Measurements from ENCODE around the gene CNTNAP4. TPM values are rescaled to one million over a fixed set of nuclear protein-coding genes. Genes with fewer than 3 reads are reported as not detected.
A peak's percentile ranks its signal among the peaks of the same experiment; 100 is the strongest.

Gene CNTNAP4
- total RNA-seq, 1 experiment from 2014 or later = not detected

- TF ChIP-seq, protein P1, sequence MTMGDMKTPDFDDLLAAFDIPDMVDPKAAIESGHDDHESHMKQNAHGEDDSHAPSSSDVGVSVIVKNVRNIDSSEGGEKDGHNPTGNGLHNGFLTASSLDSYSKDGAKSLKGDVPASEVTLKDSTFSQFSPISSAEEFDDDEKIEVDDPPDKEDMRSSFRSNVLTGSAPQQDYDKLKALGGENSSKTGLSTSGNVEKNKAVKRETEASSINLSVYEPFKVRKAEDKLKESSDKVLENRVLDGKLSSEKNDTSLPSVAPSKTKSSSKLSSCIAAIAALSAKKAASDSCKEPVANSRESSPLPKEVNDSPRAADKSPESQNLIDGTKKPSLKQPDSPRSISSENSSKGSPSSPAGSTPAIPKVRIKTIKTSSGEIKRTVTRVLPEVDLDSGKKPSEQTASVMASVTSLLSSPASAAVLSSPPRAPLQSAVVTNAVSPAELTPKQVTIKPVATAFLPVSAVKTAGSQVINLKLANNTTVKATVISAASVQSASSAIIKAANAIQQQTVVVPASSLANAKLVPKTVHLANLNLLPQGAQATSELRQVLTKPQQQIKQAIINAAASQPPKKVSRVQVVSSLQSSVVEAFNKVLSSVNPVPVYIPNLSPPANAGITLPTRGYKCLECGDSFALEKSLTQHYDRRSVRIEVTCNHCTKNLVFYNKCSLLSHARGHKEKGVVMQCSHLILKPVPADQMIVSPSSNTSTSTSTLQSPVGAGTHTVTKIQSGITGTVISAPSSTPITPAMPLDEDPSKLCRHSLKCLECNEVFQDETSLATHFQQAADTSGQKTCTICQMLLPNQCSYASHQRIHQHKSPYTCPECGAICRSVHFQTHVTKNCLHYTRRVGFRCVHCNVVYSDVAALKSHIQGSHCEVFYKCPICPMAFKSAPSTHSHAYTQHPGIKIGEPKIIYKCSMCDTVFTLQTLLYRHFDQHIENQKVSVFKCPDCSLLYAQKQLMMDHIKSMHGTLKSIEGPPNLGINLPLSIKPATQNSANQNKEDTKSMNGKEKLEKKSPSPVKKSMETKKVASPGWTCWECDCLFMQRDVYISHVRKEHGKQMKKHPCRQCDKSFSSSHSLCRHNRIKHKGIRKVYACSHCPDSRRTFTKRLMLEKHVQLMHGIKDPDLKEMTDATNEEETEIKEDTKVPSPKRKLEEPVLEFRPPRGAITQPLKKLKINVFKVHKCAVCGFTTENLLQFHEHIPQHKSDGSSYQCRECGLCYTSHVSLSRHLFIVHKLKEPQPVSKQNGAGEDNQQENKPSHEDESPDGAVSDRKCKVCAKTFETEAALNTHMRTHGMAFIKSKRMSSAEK (CRISPR knock-in tag; IDR thresholded peaks at IDR 0.05; ENCODE audit: borderline replicate concordance) = no peak
- TF ChIP-seq ZNF671 (CRISPR knock-in tag; IDR thresholded peaks at IDR 0.05) (no peak), SMAD3 (CRISPR knock-in tag; IDR thresholded peaks at IDR 0.05; ENCODE audit: borderline replicate concordance) (no peak), PRRX2 (CRISPR knock-in tag; IDR thresholded peaks at IDR 0.05) (no peak), ETV6 (CRISPR knock-in tag; IDR thresholded peaks at IDR 0.05) (no peak), FOXP1 (CRISPR knock-in tag; IDR thresholded peaks at IDR 0.05; ENCODE audit: borderline replicate concordance) (no peak), USF1 (CRISPR knock-in tag; IDR thresholded peaks at IDR 0.05) (no peak), EMX1 (CRISPR knock-in tag; IDR thresholded peaks at IDR 0.05) (no peak), GRHL2 (CRISPR knock-in tag; IDR thresholded peaks at IDR 0.05; ENCODE audit: insufficient replicate concordance, severe bottlenecking) (no peak), E2F4 (CRISPR knock-in tag; IDR thresholded peaks at IDR 0.05; ENCODE audit: borderline replicate concordance, low read depth) (no peak)
- TF ChIP-seq, protein P2, sequence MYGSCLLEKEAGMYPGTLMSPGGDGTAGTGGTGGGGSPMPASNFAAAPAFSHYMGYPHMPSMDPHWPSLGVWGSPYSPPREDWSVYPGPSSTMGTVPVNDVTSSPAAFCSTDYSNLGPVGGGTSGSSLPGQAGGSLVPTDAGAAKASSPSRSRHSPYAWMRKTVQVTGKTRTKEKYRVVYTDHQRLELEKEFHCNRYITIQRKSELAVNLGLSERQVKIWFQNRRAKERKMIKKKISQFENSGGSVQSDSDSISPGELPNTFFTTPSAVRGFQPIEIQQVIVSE (CRISPR knock-in tag; IDR thresholded peaks at IDR 0.05; ENCODE audit: borderline replicate concordance) = no peak
- ChIA-PET POLR2A (no interaction called here), CTCF (no interaction called here)
- Mint-ChIP-seq H3K27ac (no peak overlapping the region), H3K4me1 (no peaks in the 10 kb centered on the region), H3K9me3 (peaks cover 36% of the 10 kb centered on the region), H3K4me3 (no peak overlapping the region), H3K27me3 (ENCODE audit: low read depth) (no peaks in the 10 kb centered on the region), H3K36me3 (peaks cover 30% of the 10 kb centered on the region)
- DNase-seq (ENCODE audit: low spot score) = no peak
- no peak for ATAC-seq
Measured at GRCh38 chr16:76573281-76573680, 296.1 kb downstream of the CNTNAP4 start.

GRCh38 chr16:76574651-76575050 lies 297.4 kb downstream of the CNTNAP4 start:
- Mint-ChIP-seq H3K4me1 (no peaks in the 10 kb centered on the region), H3K9me3 (peaks cover 37% of the 10 kb centered on the region), H3K36me3 (peaks cover 30% of the 10 kb centered on the region), H3K4me3 (no peak overlapping the region), H3K27ac (no peak overlapping the region), H3K27me3 (ENCODE audit: low read depth) (no peaks in the 10 kb centered on the region)
- peak; percentile 75 for TF ChIP-seq GABPB1 (CRISPR knock-in tag; IDR thresholded peaks at IDR 0.05)
- TF ChIP-seq ELF4 (CRISPR knock-in tag; IDR thresholded peaks at IDR 0.05; ENCODE audit: low read depth) = no peak
- DNase-seq (ENCODE audit: low spot score) (no peak), ATAC-seq (no peak)
- ChIA-PET CTCF (no interaction called here), POLR2A (no interaction called here)

DNA sequence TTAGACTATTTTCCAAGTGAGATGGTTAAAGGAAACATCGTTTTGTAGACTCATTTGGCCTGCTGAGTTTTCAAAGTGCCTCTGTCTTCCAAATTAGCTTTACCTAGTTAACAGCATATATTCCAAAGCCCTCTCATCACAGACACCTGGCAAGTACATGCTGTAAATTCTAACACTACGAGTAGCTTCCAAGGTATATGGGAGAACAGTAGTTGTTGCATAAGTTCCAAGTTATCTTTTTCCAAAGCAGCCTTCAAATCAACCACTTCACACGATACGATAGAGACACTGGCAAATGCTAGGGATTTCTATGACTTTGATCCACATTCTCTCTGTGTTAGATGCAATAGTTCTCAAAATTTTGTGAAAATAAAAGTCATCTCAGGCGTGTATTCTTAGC lies 299.3 kb downstream of the CNTNAP4 start:
- H3K9me3 Mint-ChIP-seq = peaks cover 37% of the 10 kb centered on the region
- ChIA-PET CTCF (no interaction called here), POLR2A (no interaction called here)
- H3K27ac Mint-ChIP-seq = no peak overlapping the region
- no peak for ATAC-seq
- no peak for DNase-seq (ENCODE audit: low spot score)
- H3K4me1 Mint-ChIP-seq = no peaks in the 10 kb centered on the region
- no peak overlapping the region for H3K4me3 Mint-ChIP-seq
- H3K27me3 Mint-ChIP-seq (ENCODE audit: low read depth) = no peaks in the 10 kb centered on the region
- H3K36me3 Mint-ChIP-seq = peaks cover 22% of the 10 kb centered on the region
- no peak for TF ChIP-seq SP1 (CRISPR knock-in tag; conservative IDR thresholded peaks at IDR 0.05)
- no peak for TF ChIP-seq IRF2 (CRISPR knock-in tag; IDR thresholded peaks at IDR 0.05; ENCODE audit: borderline replicate concordance, low read depth)
- no peak for TF ChIP-seq ATF1 (CRISPR knock-in tag; IDR thresholded peaks at IDR 0.05)
- no peak for TF ChIP-seq FOXP1 (CRISPR knock-in tag; IDR thresholded peaks at IDR 0.05; ENCODE audit: borderline replicate concordance)
- TF ChIP-seq ZNF671 (CRISPR knock-in tag; IDR thresholded peaks at IDR 0.05) = no peak
- TF ChIP-seq, protein P3, sequence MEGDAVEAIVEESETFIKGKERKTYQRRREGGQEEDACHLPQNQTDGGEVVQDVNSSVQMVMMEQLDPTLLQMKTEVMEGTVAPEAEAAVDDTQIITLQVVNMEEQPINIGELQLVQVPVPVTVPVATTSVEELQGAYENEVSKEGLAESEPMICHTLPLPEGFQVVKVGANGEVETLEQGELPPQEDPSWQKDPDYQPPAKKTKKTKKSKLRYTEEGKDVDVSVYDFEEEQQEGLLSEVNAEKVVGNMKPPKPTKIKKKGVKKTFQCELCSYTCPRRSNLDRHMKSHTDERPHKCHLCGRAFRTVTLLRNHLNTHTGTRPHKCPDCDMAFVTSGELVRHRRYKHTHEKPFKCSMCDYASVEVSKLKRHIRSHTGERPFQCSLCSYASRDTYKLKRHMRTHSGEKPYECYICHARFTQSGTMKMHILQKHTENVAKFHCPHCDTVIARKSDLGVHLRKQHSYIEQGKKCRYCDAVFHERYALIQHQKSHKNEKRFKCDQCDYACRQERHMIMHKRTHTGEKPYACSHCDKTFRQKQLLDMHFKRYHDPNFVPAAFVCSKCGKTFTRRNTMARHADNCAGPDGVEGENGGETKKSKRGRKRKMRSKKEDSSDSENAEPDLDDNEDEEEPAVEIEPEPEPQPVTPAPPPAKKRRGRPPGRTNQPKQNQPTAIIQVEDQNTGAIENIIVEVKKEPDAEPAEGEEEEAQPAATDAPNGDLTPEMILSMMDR (IDR thresholded peaks at IDR 0.05) = no peak
- no peak for TF ChIP-seq EMX1 (CRISPR knock-in tag; IDR thresholded peaks at IDR 0.05)
- TF ChIP-seq AFF4 (CRISPR knock-in tag; IDR thresholded peaks at IDR 0.05; ENCODE audit: borderline replicate concordance) = no peak
- TF ChIP-seq, protein P4, sequence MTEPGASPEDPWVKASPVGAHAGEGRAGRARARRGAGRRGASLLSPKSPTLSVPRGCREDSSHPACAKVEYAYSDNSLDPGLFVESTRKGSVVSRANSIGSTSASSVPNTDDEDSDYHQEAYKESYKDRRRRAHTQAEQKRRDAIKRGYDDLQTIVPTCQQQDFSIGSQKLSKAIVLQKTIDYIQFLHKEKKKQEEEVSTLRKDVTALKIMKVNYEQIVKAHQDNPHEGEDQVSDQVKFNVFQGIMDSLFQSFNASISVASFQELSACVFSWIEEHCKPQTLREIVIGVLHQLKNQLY (CRISPR knock-in tag; IDR thresholded peaks at IDR 0.05) = no peak

Measured in WTC11 (cell line).